Brain microvascular endothelial cell (primary cell): ENCODE measurements around the gene HYI.

Source experiments
- DNase-seq: peaks from one replicate; pipeline ENCODE4 v3.0.0-alpha.2; 2020
- H3K27ac ChIP-seq: fragments of 250-450 bp; sonication (Bioruptor Pico); 2 replicates; pipeline ENCODE4 v1.5.1; 2020; ENCODE audit warnings: mild to moderate bottlenecking, moderate library complexity
- H3K27me3 ChIP-seq: fragments of 250-450 bp; sonication (Bioruptor Pico); replicated peaks from 2 replicates; pipeline ENCODE4 v1.5.1; 2020; ENCODE audit warnings: mild to moderate bottlenecking
- H3K36me3 ChIP-seq: fragments of 250-450 bp; sonication (Bioruptor Pico); replicated peaks from 2 replicates; pipeline ENCODE4 v1.5.1; 2020; ENCODE audit warnings: mild to moderate bottlenecking
- H3K4me3 ChIP-seq: 2 replicates; pipeline ENCODE4 v1.5.1; 2011; ENCODE audit warnings: low read depth, mild to moderate bottlenecking, control low read depth, low read length, moderate library complexity
- in situ Hi-C: cut with HindIII; loops from 2 replicates; pipeline ENCODE4 v1.10.0; 2017; ENCODE audit warnings: low sequenced_read_pairs, low pct_ligation_motif_present
- TF ChIP-seq, protein P1 (sequence below): IDR thresholded peaks from 2 replicates; pipeline ENCODE4 v1.5.1; 2011; ENCODE audit warnings: low read depth, mild to moderate bottlenecking, moderate library complexity, low read length, control low read depth, inconsistent platforms; ENCODE audit errors: missing control alignments

HYI gene

DNA sequence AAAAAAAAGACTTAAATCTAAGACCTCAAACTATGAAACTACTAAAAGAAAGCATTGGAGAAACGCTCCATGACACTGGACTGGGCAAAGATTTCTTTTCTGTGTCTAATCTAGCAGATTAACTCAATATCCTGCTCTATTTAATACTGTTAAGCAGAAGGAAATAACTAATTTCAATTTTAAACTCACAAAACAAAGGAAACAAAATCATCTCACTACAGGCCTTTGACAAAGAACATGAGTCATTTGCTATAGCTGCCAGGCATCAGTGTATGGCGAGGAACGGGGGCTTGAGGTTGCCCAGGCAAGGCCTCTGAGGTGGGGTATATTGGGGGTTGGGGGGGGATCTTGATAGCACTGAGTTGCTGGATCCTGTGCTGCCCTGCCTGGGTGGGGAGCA, 43.2 kb downstream of the HYI start:
- TF ChIP-seq, protein P1, sequence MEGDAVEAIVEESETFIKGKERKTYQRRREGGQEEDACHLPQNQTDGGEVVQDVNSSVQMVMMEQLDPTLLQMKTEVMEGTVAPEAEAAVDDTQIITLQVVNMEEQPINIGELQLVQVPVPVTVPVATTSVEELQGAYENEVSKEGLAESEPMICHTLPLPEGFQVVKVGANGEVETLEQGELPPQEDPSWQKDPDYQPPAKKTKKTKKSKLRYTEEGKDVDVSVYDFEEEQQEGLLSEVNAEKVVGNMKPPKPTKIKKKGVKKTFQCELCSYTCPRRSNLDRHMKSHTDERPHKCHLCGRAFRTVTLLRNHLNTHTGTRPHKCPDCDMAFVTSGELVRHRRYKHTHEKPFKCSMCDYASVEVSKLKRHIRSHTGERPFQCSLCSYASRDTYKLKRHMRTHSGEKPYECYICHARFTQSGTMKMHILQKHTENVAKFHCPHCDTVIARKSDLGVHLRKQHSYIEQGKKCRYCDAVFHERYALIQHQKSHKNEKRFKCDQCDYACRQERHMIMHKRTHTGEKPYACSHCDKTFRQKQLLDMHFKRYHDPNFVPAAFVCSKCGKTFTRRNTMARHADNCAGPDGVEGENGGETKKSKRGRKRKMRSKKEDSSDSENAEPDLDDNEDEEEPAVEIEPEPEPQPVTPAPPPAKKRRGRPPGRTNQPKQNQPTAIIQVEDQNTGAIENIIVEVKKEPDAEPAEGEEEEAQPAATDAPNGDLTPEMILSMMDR = no peak
- no peak for DNase-seq
- Histone ChIP-seq H3K27ac (no peak overlapping the region), H3K36me3 (peaks cover 20% of the 10 kb centered on the region), H3K27me3 (no peaks in the 10 kb centered on the region), H3K4me3 (no peak overlapping the region)
- in situ Hi-C loops = loop anchor here (25.0 kb wide), 1 partner anchor 173 kb away; no protein-coding TSS in a partner anchor

DNA sequence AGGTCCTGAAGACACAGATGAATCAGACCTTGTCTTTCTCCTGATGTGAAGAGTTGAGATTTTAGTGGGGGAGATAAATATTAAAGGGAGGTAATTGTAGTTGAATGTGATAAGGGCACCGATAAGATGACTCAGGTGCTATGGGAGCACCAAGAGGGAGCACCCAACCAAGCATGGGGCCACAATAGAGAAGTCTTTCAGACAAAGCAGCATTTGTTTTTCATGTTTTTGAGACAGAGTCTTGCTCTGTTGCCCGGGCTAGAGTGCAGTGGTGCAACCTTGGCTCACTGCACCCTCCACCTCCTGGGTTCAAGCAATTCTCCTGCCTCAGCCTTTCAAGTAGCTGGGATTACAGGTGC, 47.9 kb downstream of the HYI start:
- H3K27ac ChIP-seq = no peak overlapping the region
- in situ Hi-C loops = loop anchor here (25.0 kb wide), 1 partner anchor 169 kb away; no protein-coding TSS in a partner anchor
- no peak overlapping the region for H3K4me3 ChIP-seq
- TF ChIP-seq, protein P1 = no peak
- DNase-seq = no peak
- peaks cover 43% of the 10 kb centered on the region for H3K36me3 ChIP-seq
- no peaks in the 10 kb centered on the region for H3K27me3 ChIP-seq

DNA sequence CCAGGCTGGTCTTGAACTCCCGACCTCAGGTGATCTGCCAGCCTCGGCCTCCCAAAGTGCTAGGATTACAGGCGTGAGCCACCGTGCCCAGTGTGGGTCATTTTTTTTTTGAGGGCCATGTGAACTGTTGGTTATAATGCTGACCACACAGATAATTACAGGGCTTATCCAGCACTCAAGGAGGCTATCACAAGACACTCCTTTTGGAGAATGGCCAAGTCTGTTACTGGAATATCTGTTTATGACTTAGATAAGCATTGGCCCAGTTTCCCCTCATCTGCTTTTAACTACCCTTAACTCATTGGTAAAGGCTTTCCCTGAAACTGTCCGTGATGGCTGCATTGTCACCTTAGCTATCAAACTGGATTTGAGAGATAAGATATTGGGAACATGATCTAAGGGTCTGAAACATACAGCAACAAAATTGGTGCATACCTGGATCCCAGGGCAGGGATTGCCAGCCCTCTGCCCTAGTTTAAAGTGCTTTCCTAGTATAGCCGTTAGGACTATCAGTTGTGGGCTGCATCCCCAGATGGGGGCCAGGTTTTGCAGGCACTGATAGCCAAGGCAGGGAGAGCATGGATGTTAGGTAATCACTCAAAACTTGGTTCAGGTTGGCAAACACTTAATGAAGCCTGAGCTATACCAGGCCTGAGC, 48.4 kb downstream of the HYI start:
- in situ Hi-C loops = loop anchor here (25.0 kb wide), 1 partner anchor 168 kb away; no protein-coding TSS in a partner anchor
- no peak overlapping the region for H3K4me3 ChIP-seq
- TF ChIP-seq, protein P1 = no peak
- H3K36me3 ChIP-seq = peaks cover 43% of the 10 kb centered on the region
- DNase-seq = no peak
- H3K27ac ChIP-seq = no peak overlapping the region
- no peaks in the 10 kb centered on the region for H3K27me3 ChIP-seq

DNA sequence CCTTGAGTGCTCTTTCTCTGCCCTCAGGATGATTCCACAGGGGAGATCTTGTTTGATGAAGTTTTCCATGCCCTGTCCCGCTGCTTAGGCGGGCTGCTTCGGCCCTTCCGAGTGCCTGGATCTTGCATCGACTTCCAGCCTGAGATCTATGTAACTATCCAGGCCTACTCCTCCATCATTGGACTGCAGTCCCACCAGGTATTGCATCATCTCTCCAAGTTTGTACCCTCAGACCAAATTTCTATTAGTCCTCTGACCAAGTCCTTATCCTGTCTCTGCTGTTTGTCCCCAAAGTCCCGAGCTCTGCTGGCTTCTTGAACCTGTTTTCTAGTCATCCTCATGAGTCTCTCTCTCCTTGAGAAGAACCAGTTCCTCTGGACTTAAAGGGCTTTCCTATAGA, 49.4 kb downstream of the HYI start:
- TF ChIP-seq, protein P1 = no peak
- in situ Hi-C loops = loop anchor here (25.0 kb wide), 1 partner anchor 167 kb away; no protein-coding TSS in a partner anchor
- Histone ChIP-seq H3K4me3 (no peak overlapping the region), H3K36me3 (peaks cover 43% of the 10 kb centered on the region), H3K27ac (no peak overlapping the region), H3K27me3 (no peaks in the 10 kb centered on the region)
- no peak for DNase-seq

DNA sequence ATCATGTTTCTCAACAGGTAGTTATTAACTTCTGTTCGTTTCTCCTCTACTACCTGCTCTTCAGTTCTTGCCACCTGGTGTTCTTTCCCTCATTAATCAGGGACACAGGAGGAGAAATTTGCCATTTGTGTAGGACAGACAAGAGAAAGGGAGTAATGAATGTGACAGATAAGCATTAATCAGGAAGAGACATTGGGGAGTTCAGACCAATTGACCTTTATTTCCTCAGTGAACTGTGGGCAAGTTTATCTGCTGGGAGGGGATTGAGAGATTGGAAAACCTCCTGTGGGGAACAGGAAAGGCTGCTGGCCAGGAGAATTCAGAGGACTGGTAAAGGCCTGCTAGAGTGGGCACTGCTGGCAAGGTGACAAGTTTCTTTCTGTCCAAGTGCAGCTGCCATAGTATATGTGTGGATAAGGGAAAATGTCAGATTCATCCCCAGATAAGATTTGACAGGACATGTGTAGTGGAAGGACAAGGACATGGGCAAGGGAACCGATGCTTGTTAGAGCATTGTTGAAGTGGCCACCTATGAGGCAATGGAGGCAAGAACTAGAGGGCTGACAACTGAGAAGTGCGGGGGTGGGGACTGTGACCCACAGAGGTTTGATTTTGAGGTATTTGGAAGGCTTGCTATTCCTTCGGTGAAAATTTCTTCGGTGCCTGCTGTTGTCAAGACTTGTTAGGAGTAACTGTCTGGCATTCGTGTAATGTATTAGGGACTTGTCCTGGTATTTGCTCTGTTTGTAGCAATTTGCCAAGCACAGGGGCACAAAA, 51.5 kb downstream of the HYI start:
- Histone ChIP-seq H3K36me3 (peaks cover 40% of the 10 kb centered on the region), H3K4me3 (no peak overlapping the region), H3K27ac (no peak overlapping the region), H3K27me3 (no peaks in the 10 kb centered on the region)
- in situ Hi-C loops = loop anchor here (25.0 kb wide), 1 partner anchor 165 kb away; no protein-coding TSS in a partner anchor
- TF ChIP-seq, protein P1 = no peak
- DNase-seq = no peak
